GM12872 (cell line): ENCODE measurements around the gene MGLL.

Experiments
- TF ChIP-seq, protein P1 (sequence below): IDR thresholded peaks from 3 replicates; pipeline ENCODE4 v1.5.1; 2011; ENCODE audit warnings: low read depth, mild to moderate bottlenecking, low read length, moderate library complexity; ENCODE audit not compliant: insufficient read depth

Gene MGLL

DNA sequence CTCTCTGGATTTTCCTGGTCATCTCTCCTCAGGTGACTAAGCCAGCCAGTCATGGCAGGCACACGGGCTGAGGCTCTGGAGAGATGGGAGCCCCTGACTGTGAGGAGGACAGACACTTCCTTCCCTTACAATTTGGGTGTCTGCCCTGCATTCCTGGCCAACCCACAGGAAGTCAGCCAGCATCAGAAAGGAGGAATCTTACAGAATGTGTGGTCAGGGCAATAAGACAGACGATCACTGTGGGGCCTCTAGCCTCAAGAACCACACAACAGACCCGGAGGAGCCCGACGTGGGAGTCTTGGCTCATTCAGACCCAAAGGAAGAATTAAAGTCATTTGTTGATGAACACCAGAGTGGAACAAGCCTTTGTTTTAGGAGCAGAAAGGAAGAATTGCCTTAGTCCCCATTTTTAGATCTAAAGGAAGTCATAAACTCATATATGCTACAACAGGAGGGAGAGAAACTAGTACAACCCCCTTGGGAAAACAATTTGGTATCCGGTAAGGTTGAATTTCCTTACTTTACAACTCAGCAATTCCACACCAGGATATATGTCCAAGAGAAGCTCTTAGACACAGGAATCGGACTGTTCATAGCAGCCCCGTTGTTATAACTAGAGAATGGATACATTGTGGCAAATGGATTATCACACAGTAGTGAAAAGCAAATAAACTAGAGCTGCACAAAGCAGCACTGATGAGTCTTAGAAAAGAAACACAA lies 87.4 kb downstream of the MGLL start:
- TF ChIP-seq, protein P1, sequence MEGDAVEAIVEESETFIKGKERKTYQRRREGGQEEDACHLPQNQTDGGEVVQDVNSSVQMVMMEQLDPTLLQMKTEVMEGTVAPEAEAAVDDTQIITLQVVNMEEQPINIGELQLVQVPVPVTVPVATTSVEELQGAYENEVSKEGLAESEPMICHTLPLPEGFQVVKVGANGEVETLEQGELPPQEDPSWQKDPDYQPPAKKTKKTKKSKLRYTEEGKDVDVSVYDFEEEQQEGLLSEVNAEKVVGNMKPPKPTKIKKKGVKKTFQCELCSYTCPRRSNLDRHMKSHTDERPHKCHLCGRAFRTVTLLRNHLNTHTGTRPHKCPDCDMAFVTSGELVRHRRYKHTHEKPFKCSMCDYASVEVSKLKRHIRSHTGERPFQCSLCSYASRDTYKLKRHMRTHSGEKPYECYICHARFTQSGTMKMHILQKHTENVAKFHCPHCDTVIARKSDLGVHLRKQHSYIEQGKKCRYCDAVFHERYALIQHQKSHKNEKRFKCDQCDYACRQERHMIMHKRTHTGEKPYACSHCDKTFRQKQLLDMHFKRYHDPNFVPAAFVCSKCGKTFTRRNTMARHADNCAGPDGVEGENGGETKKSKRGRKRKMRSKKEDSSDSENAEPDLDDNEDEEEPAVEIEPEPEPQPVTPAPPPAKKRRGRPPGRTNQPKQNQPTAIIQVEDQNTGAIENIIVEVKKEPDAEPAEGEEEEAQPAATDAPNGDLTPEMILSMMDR, result no peak

DNA sequence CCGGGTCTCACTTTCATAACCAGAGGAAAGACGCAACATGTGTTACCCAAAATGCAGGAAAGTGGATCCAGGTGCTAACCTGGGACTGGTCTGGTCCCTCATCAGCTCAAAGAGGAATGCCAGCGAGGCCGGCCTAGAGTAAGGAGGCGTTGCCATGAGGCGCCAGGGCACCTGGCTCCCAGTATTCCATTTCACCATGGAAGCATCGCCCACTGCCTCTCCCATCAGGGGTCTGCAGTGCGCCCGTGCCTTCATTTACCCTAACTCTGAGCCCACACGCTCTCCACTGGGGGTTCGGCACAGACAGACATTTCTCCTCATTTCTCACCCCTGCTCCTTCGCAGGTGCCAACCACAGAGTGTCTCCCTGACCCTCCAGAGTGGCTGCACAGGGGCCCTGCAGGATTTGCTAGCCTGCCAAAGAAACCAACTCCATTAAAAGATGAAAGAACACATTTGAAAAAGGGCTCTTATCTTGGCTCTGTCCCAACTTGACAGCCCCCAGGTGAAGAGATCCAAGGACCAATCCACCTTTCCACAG lies 88.1 kb downstream of the MGLL start:
- TF ChIP-seq, protein P1, result no peak

DNA sequence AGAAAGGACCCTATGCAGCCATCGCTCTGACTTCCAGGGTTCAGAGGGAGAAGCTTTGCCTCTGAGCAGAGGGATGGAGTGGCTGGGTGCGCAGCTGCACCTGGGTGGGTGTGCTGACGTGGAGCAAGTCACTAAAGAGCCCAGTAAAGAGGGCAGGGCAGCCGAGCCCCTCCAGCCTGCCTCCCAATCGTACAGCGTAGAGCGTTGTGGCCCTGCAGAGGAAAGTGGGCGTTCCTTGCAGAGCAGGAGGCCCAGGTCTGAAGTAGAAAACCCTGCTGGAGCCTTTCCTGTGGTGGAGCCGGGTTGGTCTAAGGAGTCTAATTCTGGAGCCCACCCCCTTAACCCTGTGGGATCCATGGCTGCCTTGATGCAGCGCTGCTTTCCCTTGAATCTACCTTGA lies 88.5 kb downstream of the MGLL start:
- TF ChIP-seq, protein P1, result no peak

- TF ChIP-seq, protein P1, result no peak
Measured at GRCh38 chr3:127732879-127733350, 89.4 kb downstream of the MGLL start.

GRCh38 chr3:127732303-127732702 lies 90.0 kb downstream of the MGLL start:
- TF ChIP-seq, protein P1, result no peak

- TF ChIP-seq, protein P1, result no peak
Measured at GRCh38 chr3:127731546-127732289, 90.6 kb downstream of the MGLL start.

DNA sequence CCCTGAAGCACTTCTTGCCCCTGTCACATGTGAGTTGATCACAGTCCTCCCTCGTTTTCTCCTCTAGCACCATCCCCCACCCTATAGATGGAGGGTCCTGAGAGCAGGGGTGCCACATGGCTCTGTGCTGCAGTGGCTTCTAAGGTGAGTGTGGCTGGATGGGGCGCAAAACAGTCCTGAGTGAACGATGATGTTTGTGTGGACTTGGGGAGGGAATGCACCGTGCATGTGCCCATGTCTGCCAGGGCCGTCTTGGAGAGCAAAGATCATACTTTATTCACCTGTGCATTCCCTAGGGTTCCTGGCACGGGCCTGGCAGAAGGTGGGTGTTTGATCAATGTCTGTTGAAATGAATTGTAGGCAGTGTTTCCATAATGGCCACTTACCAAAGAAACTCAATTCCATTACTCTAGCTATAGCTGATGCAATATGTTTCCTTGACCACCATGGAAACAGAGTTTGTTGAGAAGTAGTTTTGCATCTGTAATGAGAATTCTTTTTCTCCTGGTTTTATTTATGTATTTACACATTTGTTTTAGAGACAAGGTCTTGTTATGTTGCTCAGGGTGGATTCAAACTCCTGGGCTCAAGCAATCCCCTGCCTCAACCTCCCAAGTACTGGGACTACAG lies 91.5 kb downstream of the MGLL start:
- TF ChIP-seq, protein P1, result no peak
